HG02798 (cell line): ENCODE measurements around the gene KRT17.
A peak's percentile ranks its signal among the peaks of the same experiment; 100 is the strongest.

Source experiments
- ATAC-seq: cut with Tn5 transposase; IDR thresholded peaks from one replicate; pipeline ENCODE4 v1.9.1; 2021; ENCODE audit warnings: mild to moderate bottlenecking; ENCODE audit not compliant: unreplicated experiment, poor library complexity

KRT17 gene

DNA sequence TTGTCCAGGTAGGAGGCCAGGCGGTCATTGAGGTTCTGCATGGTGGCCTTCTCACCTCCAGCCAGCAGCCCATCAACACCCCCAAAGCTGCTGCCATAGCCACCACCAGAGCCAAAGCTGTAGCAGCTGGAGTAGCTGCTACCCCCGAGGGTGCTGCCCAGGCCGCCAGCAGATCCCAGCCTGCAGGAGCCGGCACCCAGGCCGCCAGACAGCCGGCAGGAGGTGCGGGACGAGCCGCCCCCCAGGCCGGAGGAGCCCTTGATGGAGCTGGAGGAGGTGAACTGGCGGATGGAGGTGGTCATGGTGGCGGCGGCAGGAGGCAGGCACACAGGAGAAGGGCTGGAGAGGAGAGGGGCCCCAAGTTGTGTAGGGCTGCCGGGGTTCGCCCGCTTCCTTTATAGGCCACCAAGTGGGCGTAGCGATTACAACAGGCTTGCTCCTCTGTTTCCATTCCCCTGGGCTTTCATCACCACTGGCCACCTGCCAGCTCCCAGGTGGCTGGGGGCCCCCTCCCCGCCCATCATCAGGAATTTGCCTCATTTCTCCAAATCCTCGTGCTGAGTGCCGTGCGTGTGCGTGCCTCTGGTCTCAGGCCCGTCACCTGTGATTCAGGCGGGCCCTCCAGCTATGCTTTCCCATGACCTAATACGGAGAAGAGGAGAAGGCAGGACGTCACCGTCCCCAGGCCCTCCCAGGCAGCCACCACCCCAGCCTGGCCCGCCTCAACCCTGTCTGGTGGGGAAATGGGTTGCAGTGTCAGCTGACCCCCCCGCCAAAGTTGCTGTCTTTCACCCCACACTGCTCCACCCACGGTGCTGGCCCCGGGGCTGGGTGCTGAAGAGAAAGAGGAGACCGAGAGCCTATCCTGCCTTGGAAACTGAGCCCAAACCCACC lies at the start of gene KRT17:
Gene KRT17, minus strand, starts transcription at position 368 of the 894 bp plus-strand sequence. Its CDS starts 66 bp downstream, at position 302.
- no peak for ATAC-seq

- no peak for ATAC-seq
Measured at GRCh38 chr17:41672153-41672552, 47.8 kb upstream of the KRT17 start.

- ATAC-seq, result no peak
Measured at GRCh38 chr17:41667280-41668041, 43.1 kb upstream of the KRT17 start.

- peak; percentile 52 for ATAC-seq
Measured at GRCh38 chr17:41666708-41667279, 42.4 kb upstream of the KRT17 start.

DNA sequence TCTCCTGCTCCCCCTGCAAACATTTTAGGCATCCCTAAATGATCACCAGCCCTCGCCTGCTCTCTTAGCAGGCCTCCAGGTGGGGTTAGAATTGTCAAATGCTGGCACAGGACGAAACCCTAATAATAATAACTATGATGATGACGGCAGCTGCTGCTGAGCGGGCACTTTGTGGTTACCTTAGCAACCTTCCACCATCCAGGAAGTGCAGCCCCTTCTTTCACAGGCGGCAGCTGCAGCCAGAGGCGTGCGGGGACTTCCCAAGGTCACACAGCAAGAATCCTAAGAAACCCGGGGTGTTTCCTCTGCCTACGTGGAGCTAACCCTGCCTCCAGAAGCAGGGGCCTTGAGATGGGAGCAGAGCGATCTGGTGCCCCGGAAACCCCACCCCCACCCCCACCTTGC lies 41.9 kb upstream of the KRT17 start:
- peak; percentile 34 for ATAC-seq

DNA sequence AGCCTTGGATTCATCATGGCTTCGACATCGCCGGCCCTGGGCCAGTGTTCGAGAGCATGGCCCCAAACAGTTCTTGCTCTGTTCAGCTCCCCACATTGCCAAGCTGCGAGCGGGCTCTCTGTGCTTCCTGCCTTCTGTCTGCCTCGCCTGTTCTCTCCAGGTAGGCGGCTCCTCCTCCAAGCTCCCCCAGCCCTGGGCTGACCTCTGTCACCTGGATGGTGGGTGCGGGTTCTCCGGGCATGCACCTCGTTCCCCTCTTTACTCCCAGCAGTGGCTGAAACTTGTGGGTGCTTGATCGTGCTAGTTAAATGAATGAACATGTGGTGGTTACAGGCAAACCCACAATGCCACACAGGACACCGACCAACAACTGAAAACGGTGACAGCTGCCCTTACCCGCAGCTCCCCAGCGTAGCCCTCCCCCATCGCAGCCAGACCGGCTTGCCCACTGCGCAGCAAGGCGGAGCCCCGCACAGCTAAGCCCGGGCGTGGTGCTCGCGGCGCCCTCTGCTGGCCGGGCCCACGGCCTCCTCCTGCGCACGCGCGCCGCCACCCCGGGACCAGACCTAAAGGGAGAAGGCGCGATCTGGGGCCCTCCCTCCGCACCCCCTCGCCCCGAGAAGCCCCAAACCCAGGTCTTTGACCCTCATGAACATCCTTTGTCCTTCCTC lies 41.3 kb upstream of the KRT17 start:
- peak; percentile 72 for ATAC-seq

- ATAC-seq, result no peak
Measured at GRCh38 chr17:41664587-41665565, 40.5 kb upstream of the KRT17 start.

DNA sequence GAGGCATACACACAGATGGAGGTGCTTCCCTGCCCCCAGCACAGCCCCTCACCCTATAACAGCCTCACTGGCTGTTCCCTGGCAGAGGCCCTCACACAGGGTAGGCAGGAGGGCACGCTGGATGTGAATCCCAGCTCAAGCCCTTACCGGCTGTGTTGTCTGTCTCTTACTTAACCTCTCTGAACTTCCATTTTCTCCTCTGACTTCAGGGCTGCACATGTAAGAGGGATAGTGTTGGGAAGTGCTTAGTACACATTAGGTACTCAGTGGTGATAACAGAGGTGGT lies 39.7 kb upstream of the KRT17 start:
- no peak for ATAC-seq

DNA sequence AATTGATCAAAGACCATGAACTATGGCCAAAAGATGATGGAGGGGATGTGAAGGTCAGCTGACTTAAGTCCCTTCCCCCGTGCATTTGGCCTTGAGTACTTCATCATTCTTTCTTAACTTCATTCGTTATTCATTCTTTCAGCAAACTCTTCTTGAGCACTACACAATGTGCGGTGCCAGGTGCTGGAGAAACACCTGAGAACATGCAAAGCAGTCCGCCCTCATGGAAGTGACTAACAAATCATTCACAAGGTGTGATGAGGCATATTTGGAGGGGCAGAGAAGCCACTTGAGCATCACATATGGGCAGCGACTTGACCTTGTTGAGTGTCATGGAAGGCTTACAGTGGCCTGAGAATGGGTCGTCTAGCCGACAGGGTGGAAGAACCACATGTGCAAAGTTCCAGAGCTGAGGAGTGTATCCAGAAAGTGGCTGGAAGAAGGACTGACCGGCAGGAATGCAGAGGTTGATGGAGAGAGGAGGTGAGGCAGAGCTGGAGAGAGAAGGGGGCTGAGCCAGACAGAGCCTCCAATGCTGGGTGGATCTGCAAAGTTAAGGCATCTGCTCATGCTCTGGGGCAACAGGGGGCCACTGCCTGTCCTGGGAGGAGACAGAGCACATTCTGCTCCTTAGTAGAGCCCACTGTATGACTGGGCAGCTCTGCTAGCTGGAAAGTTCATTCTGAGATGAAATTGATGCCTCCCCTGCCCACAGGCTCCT lies 39.2 kb upstream of the KRT17 start:
- ATAC-seq, result no peak

DNA sequence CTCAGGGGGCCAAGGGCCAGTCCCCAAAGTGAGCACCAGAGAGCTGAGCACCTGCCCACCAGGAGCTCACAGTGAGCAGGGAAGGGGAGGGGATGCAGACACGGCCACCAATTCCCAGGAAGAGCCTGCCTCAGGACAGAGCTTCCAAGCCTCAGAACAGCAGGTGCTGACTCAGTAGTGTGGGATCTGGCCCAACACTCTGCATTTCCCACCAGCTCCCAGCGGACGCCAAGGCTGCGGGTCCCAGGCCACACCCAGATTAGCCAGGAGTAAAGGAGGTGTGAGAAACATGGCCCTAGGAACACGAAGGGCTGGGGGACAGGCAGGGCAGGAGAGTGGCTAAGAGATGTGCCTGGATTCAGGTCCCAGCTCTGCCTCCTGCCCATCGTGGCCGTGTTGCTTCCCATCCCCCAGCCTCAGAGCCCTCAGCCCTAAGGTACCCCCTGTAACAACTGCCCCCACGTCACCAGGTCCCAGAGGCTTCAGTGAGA lies 35.9 kb upstream of the KRT17 start:
- ATAC-seq, result no peak

- no peak for ATAC-seq
Measured at GRCh38 chr17:41659427-41660212, 35.2 kb upstream of the KRT17 start.

DNA sequence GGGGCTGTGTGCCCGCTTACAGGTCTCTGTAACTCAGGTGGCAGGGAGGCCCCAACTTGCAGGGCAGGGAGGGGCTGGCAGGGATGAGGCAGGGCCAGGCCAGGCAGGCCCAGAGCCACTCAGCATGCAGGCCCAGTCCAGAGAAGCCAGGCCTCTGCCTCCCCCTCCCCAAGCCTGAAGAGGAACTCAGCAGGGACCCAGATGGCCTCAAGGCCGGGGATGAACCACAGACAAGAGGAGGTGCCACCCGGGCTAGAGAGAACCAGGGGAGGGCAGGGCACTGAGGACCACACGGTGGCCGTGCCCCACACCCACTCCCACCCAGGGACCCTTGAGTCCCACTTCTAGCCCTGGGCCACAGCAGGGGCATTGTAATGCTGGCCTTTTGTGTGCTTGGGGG lies 34.5 kb upstream of the KRT17 start:
- no peak for ATAC-seq

DNA sequence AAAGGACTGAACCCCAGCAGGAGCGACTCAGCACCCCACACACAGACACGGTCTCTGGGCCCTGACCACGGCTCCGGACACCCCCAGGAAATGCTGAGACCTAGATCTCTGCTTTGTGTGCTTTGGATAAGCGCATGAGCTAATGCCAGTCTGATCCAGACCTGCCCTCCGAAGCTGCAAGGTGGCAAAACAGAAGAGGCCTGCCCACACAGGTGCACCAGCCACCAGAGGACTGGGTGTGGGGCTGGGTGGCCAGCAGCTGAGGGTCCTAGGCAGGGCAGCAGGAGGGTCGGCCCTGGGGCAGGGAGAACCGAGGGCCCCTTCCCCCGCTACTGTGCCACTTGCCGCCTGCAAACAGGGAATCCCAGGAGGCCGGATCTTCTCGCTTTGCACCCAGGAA lies 33.6 kb upstream of the KRT17 start:
- ATAC-seq, result no peak

GRCh38 chr17:41657176-41657754 lies 32.9 kb upstream of the KRT17 start:
- no peak for ATAC-seq

DNA sequence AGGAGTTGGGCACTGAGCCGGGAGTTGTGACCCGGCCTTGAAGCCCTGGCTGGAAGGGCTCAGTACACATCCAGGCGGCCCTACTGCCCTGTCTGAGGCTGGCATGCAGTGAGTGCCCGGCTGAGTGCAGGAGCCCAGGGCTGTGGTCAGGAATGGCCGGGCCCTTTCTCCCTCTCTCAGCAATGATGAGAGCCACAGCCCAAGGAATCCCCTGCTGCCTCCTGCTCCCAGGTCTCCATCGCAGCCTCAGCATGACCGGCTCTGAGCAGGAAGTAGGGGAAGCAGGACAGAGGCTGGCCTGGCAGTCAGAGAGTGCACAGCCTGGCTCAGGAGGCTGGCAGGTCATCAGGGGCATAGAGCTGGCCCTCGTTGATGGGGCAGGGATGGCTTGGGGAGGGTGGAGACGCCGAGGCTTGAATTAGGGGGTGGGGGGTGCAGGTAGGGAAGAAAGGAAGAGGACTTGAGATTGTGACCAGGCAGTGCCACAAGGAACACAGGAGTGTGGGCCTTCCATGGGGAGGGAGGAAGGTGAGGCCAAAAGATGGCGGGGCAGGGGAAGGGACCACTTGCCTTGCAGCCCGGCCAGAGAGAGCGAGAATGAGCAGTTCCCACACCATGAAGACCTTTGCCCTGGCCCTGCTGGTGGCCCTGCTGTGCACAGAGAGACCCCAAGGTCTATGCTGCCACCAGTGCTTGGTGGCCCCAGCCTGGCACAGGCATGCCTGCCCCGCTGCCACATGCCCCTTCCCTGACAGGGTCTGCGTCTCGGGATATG lies 32.1 kb upstream of the KRT17 start:
- no peak for ATAC-seq

GRCh38 chr17:41655611-41656111 lies 31.3 kb upstream of the KRT17 start:
- ATAC-seq, result no peak
